Kidney capillary endothelial cell (primary cell): ENCODE measurements around the gene ATP6V1B1.

Experiments used
- DNase-seq: peaks from one replicate; pipeline ENCODE4 v3.0.0-alpha.2; 2018; ENCODE audit warnings: low spot score

ATP6V1B1 gene

DNA sequence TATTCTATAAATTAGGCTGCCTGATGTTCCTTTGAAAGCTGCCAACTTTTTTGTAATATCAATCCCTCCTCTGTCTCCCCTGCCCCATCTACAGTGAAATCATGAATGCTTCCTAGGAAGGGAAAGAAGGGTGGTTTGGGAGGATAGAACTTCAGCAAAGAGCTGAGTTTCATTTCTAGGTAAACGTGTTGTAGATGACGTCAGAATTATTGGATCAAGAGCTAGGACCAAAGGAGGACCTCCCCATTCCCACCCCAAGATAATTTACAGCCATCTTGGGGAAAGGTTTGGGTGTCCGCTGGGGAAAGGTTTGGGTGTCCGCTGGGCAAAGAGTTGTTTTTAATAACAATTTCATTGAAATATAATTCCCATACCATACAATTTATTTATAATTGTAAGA lies 31.5 kb downstream of the ATP6V1B1 start:
- DNase-seq: no peak

GRCh38 chr2:70974592-70974991 lies 38.9 kb downstream of the ATP6V1B1 start:
- DNase-seq: no peak

- no peak for DNase-seq
Measured at GRCh38 chr2:70975237-70975636, 39.5 kb downstream of the ATP6V1B1 start.

GRCh38 chr2:70977605-70978205 lies 42.0 kb downstream of the ATP6V1B1 start:
- DNase-seq: peak; percentile 42

- DNase-seq: no peak
Measured at GRCh38 chr2:70978341-70979179, 42.9 kb downstream of the ATP6V1B1 start, which contains the start of gene ANKRD53. Gene ANKRD53, plus strand, starts transcription at chr2:70978630. Its CDS starts 16 bp downstream, at chr2:70978646.

DNA sequence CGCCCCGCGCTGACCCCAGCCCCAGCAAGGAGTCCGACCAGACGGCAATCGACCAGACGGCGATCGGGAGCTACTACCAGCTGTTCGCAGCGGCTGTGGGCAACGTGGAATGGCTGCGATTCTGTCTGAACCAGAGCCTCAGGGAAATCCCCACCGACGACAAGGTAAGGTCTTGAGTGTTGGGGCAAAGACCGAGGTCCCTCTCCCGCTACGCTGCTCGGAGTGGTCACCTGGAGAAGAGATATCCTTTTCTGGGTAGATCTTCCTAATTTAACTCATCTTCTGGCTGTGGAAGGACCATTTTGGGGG lies 43.4 kb downstream of the ATP6V1B1 start:
- no peak for DNase-seq

GRCh38 chr2:70979626-70980025 lies 43.9 kb downstream of the ATP6V1B1 start:
- DNase-seq: no peak

- DNase-seq: no peak
Measured at GRCh38 chr2:70981421-70981820, 45.7 kb downstream of the ATP6V1B1 start.

- no peak for DNase-seq
Measured at GRCh38 chr2:70981866-70982810, 46.4 kb downstream of the ATP6V1B1 start.

DNA sequence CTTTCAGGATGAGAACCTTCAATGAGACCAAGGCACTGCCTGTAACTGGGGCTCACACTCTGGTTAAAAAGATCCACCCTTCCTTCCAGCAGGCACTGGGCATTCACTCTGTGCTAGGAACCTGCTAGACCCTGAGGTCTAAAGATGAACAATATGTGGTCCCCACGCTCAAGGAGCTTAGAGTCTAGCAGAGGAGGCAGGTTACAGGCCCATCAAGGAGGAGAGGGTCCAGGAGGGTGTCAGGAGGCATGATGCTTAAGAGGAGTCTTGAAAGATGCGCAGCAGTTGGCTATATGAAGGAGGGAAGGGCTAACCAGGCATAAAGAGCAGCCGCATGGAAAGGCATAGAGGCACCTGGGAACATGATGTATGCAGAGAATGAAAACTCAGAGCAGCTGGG lies 47.3 kb downstream of the ATP6V1B1 start:
- DNase-seq: no peak

- no peak for DNase-seq
Measured at GRCh38 chr2:70983506-70984227, 48.0 kb downstream of the ATP6V1B1 start.

DNA sequence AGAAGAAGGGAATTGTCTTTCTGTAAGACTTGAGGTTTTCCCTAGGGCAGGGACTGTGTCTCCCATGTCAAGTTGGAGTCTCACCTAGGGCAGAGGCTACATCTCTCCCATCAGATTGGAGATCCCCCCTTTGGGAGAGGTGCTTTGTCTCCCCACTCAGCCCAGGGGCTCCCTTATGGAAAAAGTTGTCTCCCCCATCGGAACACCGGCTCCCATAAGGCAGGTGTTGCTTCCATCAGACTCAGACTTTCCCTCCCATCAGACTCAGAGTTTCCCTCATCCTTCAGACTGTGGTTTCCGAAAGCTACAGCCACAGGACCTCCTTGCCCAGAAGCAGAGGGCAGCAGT lies 48.5 kb downstream of the ATP6V1B1 start:
- DNase-seq: no peak

DNA sequence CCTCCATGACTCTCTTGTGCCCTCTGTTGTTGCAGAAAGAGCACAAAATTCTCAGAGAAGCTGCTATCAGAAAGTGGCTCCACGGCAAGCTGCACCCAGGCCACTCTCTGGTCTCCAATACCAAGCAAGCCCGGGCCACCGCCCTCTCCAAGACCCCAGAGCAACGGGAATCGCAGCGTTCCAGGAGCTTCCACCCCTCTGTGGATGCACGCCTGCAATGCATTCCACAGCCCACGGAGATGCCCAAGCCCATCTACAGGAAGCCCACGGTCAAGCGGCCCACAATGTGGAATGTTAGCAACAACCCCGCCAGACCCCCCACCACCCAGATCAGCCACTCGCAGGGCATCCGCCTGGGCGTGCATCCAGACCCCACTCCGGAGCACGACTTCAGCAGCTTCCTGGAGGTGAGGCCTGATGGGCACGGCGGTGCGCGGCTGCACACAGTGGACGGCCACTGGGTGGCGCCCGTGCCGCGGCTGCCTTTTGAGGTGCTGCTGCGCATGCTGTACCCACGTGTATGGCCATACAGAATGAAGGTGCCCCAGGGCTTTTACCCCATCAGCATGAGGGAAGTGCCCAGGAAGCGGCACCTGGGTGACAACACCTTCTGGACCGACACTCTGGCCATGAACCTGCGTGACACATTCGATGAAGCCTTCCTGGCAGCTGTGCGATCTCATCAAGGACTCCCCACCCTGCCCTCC lies 49.0 kb downstream of the ATP6V1B1 start:
- peak; percentile 46 for DNase-seq

DNA sequence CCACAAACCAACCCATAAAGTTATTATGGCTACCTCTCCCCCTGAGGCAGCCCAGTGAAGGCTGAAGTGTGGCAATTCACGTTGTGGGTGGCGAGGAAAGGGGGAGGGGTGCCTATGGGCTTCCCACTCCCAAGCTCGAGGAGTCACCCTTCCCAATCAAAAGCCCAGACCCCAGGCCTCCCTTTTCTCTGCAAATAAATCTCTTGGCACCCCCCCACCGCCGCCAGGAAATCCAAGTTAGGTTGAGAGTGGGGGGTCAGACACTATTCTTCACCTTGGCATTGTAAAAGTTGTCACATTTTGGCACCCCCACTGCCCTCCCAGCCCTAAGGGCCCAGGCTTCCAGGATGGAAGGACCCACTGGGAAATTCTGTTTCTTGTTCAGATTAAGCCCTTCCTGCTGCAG lies 49.6 kb downstream of the ATP6V1B1 start:
- no peak for DNase-seq

GRCh38 chr2:70985956-70986355 lies 50.3 kb downstream of the ATP6V1B1 start:
- no peak for DNase-seq

DNA sequence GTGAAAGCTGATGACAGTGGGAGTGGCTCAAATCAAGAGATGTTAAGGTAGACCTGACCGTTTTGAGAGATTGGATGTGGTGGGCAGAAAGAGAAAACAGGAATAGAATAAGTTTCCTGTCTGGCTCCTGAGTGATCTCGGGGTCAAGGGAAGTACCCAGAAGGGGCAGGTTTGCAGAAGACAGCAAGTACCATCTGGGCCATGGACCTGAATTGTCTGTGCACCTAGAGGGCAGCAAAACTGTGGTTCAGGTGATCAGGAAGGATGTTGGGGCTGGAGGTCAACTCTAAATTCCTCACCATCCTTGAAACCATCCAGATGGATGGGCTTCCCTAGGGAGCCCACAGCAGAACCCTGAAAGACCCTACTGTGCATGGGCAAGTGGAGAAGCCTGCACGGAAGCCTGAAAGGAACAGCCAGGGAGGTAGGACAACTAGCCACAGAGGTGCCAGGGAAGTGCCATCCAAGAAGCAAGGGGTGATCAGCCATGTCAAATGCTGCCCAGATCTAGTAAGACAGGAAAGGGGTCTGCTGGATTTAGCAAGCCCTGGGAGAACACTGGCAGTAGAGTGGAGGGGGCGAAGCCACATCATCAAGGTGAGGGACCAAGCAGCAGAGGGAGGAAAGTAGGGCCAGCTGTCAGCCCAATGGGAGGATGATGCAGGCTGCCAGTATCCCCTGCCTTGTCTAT lies 50.9 kb downstream of the ATP6V1B1 start:
- no peak for DNase-seq

DNA sequence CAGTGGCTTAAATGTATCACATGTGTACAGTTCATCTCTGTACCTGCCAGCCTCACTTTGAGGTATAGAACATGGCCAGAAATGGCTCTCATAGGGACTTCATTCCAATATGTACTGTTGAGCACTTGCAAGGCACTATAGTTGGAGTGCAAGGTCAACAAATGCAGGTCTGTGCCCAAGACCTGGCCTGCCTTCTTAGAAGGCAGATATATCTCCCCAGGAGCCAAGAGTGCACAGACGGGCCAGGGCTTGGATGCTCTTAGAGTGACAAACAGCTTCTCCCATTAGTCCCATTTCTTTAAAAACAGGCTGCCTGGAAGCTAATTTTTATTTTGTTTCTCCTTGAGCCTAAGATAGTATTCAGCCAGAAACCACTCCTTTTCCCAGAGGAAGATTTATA lies 51.7 kb downstream of the ATP6V1B1 start:
- no peak for DNase-seq

DNA sequence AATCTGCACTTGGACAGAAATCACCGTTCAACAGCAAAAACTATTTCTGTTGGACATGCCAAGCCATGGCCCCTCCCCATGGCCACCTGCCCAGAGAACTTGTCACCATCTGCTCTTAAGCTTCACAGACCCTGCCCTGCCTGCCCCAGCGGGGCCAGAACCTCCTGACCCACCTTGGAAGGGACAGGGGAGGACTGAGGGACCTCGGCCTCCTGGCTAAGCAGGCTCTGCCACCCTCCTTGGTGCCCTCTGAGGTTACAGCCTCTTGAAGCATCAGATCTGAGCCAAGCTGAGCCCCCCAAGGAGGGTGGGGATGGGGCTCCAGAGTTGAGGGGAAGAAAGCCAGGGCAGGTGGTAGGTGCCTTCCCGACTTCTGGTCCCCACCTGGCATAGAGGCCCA lies 52.5 kb downstream of the ATP6V1B1 start:
- no peak for DNase-seq

- DNase-seq: no peak
Measured at GRCh38 chr2:70988726-70989648, 53.3 kb downstream of the ATP6V1B1 start.

GRCh38 chr2:70990216-70990615 lies 54.5 kb downstream of the ATP6V1B1 start:
- no peak for DNase-seq
